K562 (cell line): ENCODE data around the gene WWOX.

Experiments
- MYC ChIP-seq, 2 experiments: fragments of 250-450 bp in 1 of 2; sonication (Bioruptor Pico) in 1 of 2; IDR thresholded peaks; 2 replicates each; pipeline versions ENCODE4 v1.5.1 to v1.6.1; 2012 to 2021; ENCODE audit warnings: low read depth in 2 of 2, borderline replicate concordance in 1 of 2, improper control_type of control experiment in 1 of 2, low read length in 1 of 2, mild to moderate bottlenecking in 1 of 2, moderate library complexity in 1 of 2
- MYNN ChIP-seq, 2 experiments: sonication (generic); formaldehyde crosslinking in 1 of 2; IDR thresholded peaks; 2 replicates each; pipeline versions ENCODE4 v1.5.0 to v1.6.1; 2016 to 2020; ENCODE audit warnings: antibody characterized with exemption in 1 of 2, missing genetic modification reagents in 1 of 2
- PHF20 ChIP-seq: fragments of 450-650 bp; IDR thresholded peaks from 2 replicates; pipeline ENCODE4 v1.6.1; 2018; ENCODE audit not compliant: partially characterized antibody
- RFX5 ChIP-seq: IDR thresholded peaks from 2 replicates; pipeline ENCODE4 v1.6.1; 2011; ENCODE audit warnings: low read depth, mild to moderate bottlenecking, improper control_type of control experiment, low read length
- SP2 ChIP-seq: IDR thresholded peaks from 2 replicates; pipeline ENCODE4 v1.6.1; 2011; ENCODE audit warnings: mild to moderate bottlenecking, low read depth, low read length, moderate library complexity; ENCODE audit not compliant: poor library complexity, severe bottlenecking; ENCODE audit errors: extremely low read depth
- ZFPM2 ChIP-seq: fragments of 250-450 bp; sonication (Bioruptor Pico); IDR thresholded peaks from 2 replicates; pipeline ENCODE4 v1.5.1; 2022; ENCODE audit warnings: mild to moderate bottlenecking
- ZNF764 ChIP-seq: fragments of 250-450 bp; sonication (Bioruptor Pico); IDR thresholded peaks from 2 replicates; pipeline ENCODE4 v1.4.0; 2020; ENCODE audit warnings: low read depth, mild to moderate bottlenecking, moderate library complexity
- ZNF79 ChIP-seq: fragments of 250-450 bp; sonication (Bioruptor Pico); IDR thresholded peaks from 2 replicates; pipeline ENCODE4 v1.4.0; 2020; ENCODE audit warnings: low read depth, mild to moderate bottlenecking, moderate library complexity
- TF ChIP-seq, protein P1 (sequence below): sonication (generic); formaldehyde crosslinking; IDR thresholded peaks from 2 replicates; pipeline ENCODE4 v1.8.1; 2023; ENCODE audit warnings: mild to moderate bottlenecking, missing genetic modification reagents
- TF ChIP-seq, protein P2 (sequence below), 3 experiments: IDR thresholded peaks in 2 of 3; conservative IDR thresholded peaks in 1 of 3; 2 replicates each; pipeline ENCODE4 v1.5.1; 2011 to 2012; ENCODE audit warnings: low read length in 3 of 3, mild to moderate bottlenecking in 3 of 3, control low read depth in 2 of 3, improper control_type of control experiment in 1 of 3, inconsistent platforms in 1 of 3, low read depth in 1 of 3, mixed read lengths in 1 of 3, moderate library complexity in 1 of 3; ENCODE audit not compliant: insufficient read depth in 2 of 3

DNA sequence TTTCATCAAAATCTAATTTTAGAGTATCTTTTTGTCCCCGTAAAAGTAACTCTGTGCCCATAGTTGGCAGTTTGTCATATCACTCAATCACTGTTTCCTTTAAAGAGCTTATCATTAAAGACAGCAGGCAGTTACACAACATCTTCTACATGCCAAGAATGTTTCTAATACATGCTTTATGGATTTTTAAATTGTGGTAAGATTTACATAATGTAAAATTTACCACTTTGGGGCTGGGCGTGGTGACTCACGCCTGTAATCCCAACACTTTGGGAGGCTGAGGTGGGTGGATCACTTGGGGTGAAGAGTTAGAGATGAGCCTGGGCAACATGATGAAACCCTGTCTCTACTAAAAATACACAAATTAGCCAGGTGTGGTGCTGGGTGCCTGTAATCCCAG is 687.2 kb downstream of the WWOX start:
- TF ChIP-seq ZFPM2 (CRISPR knock-in tag), result no peak
- TF ChIP-seq, protein P1, sequence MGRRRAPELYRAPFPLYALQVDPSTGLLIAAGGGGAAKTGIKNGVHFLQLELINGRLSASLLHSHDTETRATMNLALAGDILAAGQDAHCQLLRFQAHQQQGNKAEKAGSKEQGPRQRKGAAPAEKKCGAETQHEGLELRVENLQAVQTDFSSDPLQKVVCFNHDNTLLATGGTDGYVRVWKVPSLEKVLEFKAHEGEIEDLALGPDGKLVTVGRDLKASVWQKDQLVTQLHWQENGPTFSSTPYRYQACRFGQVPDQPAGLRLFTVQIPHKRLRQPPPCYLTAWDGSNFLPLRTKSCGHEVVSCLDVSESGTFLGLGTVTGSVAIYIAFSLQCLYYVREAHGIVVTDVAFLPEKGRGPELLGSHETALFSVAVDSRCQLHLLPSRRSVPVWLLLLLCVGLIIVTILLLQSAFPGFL (CRISPR knock-in tag), result no peak
- TF ChIP-seq RFX5, result no peak
- TF ChIP-seq, protein P2, sequence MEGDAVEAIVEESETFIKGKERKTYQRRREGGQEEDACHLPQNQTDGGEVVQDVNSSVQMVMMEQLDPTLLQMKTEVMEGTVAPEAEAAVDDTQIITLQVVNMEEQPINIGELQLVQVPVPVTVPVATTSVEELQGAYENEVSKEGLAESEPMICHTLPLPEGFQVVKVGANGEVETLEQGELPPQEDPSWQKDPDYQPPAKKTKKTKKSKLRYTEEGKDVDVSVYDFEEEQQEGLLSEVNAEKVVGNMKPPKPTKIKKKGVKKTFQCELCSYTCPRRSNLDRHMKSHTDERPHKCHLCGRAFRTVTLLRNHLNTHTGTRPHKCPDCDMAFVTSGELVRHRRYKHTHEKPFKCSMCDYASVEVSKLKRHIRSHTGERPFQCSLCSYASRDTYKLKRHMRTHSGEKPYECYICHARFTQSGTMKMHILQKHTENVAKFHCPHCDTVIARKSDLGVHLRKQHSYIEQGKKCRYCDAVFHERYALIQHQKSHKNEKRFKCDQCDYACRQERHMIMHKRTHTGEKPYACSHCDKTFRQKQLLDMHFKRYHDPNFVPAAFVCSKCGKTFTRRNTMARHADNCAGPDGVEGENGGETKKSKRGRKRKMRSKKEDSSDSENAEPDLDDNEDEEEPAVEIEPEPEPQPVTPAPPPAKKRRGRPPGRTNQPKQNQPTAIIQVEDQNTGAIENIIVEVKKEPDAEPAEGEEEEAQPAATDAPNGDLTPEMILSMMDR (IDR thresholded peaks at IDR 0.05 in 2 of 3, conservative IDR thresholded peaks at IDR 0.05 in 1 of 3; ENCODE audit: insufficient read depth in 2 of 3, low read depth in 1 of 3, low read length in 3 of 3), result no peak
- TF ChIP-seq MYNN (IDR thresholded peaks at IDR 0.05), result no peak
- TF ChIP-seq MYNN (CRISPR knock-in tag; IDR thresholded peaks at IDR 0.05), result no peak
- no peak for TF ChIP-seq ZNF79 (CRISPR knock-in tag)
- TF ChIP-seq PHF20, result no peak
- no peak for TF ChIP-seq MYC (IDR thresholded peaks at IDR 0.05; ENCODE audit: low read depth, low read length)
- TF ChIP-seq MYC (CRISPR knock-in tag; IDR thresholded peaks at IDR 0.05; ENCODE audit: borderline replicate concordance, low read depth), result no peak
- TF ChIP-seq ZNF764 (CRISPR knock-in tag), result no peak
- TF ChIP-seq SP2, result no peak
